Skin of body (tissue), 2 donors: Measurements from ENCODE around the gene SLC23A2. TPM values are rescaled to one million over a fixed set of nuclear protein-coding genes. Genes with fewer than 3 reads are reported as not detected.
"Not testable (repeated sequence)": the region's sequence is repeated elsewhere in the genome, so short reads cannot be mapped to it uniquely, and the experiment has no call there.

Source experiments
- DNase-seq: peaks from one replicate; lab custom pipeline; 2025; lab: John Stamatoyannopoulos, UW
- total RNA-seq: library from RNA; depleted of rRNA; stranded (reverse); fragments of >200 nt; gene quantifications from one replicate; pipeline ENCODE4 v1.2.3, GENCODE V29; 2014

SLC23A2 gene
- total RNA-seq, 1 donor from 2014 or later, result 13.4 TPM

- no peak for DNase-seq
Observed at GRCh38 chr20:4876731-4877130, 124.6 kb downstream of the SLC23A2 start.

GRCh38 chr20:4876301-4876700 is 125.0 kb downstream of the SLC23A2 start:
- DNase-seq, result no peak

GRCh38 chr20:4875578-4876067 is 125.7 kb downstream of the SLC23A2 start:
- no peak for DNase-seq

- DNase-seq, result no peak
Observed at GRCh38 chr20:4873396-4873795, 127.9 kb downstream of the SLC23A2 start.

GRCh38 chr20:4871486-4871885 is 129.8 kb downstream of the SLC23A2 start:
- DNase-seq, result no peak

GRCh38 chr20:4870906-4871305 is 130.4 kb downstream of the SLC23A2 start:
- DNase-seq, result no peak

- no peak for DNase-seq
Observed at GRCh38 chr20:4869290-4870193, 131.8 kb downstream of the SLC23A2 start.

- DNase-seq, result no peak
Observed at GRCh38 chr20:4867051-4867450, 134.3 kb downstream of the SLC23A2 start.

GRCh38 chr20:4866429-4866828 is 134.9 kb downstream of the SLC23A2 start:
- DNase-seq, result no peak

GRCh38 chr20:4864311-4864752 is 137.0 kb downstream of the SLC23A2 start:
- DNase-seq, result no peak

GRCh38 chr20:4862661-4863060 is 138.6 kb downstream of the SLC23A2 start:
- DNase-seq, result no peak

GRCh38 chr20:4861961-4862360 is 139.3 kb downstream of the SLC23A2 start:
- no peak for DNase-seq

GRCh38 chr20:4858000-4858399 is 143.3 kb downstream of the SLC23A2 start:
- no peak for DNase-seq

- DNase-seq, result no peak
Observed at GRCh38 chr20:4856022-4856755, 145.1 kb downstream of the SLC23A2 start.

GRCh38 chr20:4855555-4855954 is 145.8 kb downstream of the SLC23A2 start:
- no peak for DNase-seq

- no peak for DNase-seq
Observed at GRCh38 chr20:4855097-4855496, 146.2 kb downstream of the SLC23A2 start.

GRCh38 chr20:4854561-4854901 is 146.8 kb downstream of the SLC23A2 start:
- no peak for DNase-seq

- DNase-seq, result no peak
Observed at GRCh38 chr20:4853757-4854560, 147.4 kb downstream of the SLC23A2 start.

- no peak for DNase-seq
Observed at GRCh38 chr20:4853004-4853403, 148.3 kb downstream of the SLC23A2 start.

GRCh38 chr20:4850960-4851359 is 150.3 kb downstream of the SLC23A2 start:
- no peak for DNase-seq

GRCh38 chr20:4848829-4849228 is 152.5 kb downstream of the SLC23A2 start:
- not testable (repeated sequence) for DNase-seq

- DNase-seq, result no peak
Observed at GRCh38 chr20:4848041-4848440, 153.3 kb downstream of the SLC23A2 start.
